Endothelial cell of umbilical vein (primary cell): Measurements from ENCODE around the gene DCLK1. TPM values are rescaled to one million over a fixed set of nuclear protein-coding genes. Genes with fewer than 3 reads are reported as not detected.

Source experiments
- BruUV-seq: library from RNA; stranded (reverse); fragments of 400-500 nt; replicated peaks from 2 replicates; lab custom pipeline; 2021; lab: Mats Ljungman, UMichigan
- CTCF ChIA-PET: fragments of 300-600, 350-600 bp; sonication (Branson Sonifier 250); formaldehyde crosslinking; loops from one replicate; lab custom pipeline; 2021; ENCODE audit warnings: antibody characterized with exemption, inconsistent platforms; lab: Charles Lee
- POLR2A ChIA-PET: fragments of 300-600, 350-600 bp; sonication (Branson Sonifier 250); formaldehyde crosslinking; loops from one replicate; lab custom pipeline; 2021; ENCODE audit warnings: antibody characterized with exemption, inconsistent platforms; lab: Charles Lee
- DNase-seq: peaks from one replicate; pipeline ENCODE4 v3.0.0-alpha.2; 2011; ENCODE audit warnings: low read depth, low spot score
- FAIRE-seq: peaks from 2 replicates; lab custom pipeline; 2011; peaks lifted over from hg19 to GRCh38; lab: Jason Lieb, UNC
- H2AFZ ChIP-seq: 2 replicates; pipeline ENCODE4 v1.6.0; 2012; ENCODE audit warnings: low read depth, low read length, control low read depth, inconsistent platforms
- H3K27ac ChIP-seq: 2 replicates; pipeline ENCODE4 v1.5.1; 2011; ENCODE audit warnings: low read depth, mild to moderate bottlenecking, control low read depth, low read length, moderate library complexity; ENCODE audit not compliant: insufficient read depth
- H3K27me3 ChIP-seq, 2 experiments: 2 replicates each; pipeline versions ENCODE4 v1.6.0 to v1.6.1; 2011; ENCODE audit warnings: low read length in 2 of 2, mixed read lengths in 1 of 2; ENCODE audit not compliant: control insufficient read depth in 2 of 2, insufficient read depth in 2 of 2
- H3K36me3 ChIP-seq, 2 experiments: 2 replicates in 1 of 2; 3 replicates in 1 of 2; pipeline ENCODE4 v1.5.1; 2011; ENCODE audit warnings: low read length in 2 of 2, mild to moderate bottlenecking in 1 of 2, moderate library complexity in 1 of 2; ENCODE audit not compliant: control insufficient read depth in 2 of 2, insufficient read depth in 2 of 2; ENCODE audit errors: extremely low read depth in 1 of 2
- H3K4me1 ChIP-seq: 3 replicates; pipeline ENCODE4 v1.5.1; 2011; ENCODE audit warnings: mild to moderate bottlenecking, low read length; ENCODE audit not compliant: control insufficient read depth, insufficient read depth; ENCODE audit errors: extremely low read depth
- H3K4me2 ChIP-seq: 2 replicates; pipeline ENCODE4 v1.6.1; 2011; ENCODE audit warnings: low read length, control low read depth, mixed read lengths; ENCODE audit not compliant: insufficient read depth
- H3K4me3 ChIP-seq, 3 experiments: fragments of 200-600 bp in 1 of 3; sonication (generic), shearing (Covaris generic) in 1 of 3; replicated peaks in 1 of 3; 2 replicates each; pipeline ENCODE4 v1.5.1; 2011 to 2016; ENCODE audit warnings: control low read depth in 3 of 3, low read length in 3 of 3, mild to moderate bottlenecking in 2 of 3, inconsistent platforms in 1 of 3, low read depth in 1 of 3, moderate library complexity in 1 of 3; ENCODE audit not compliant: insufficient read depth in 1 of 3
- H3K79me2 ChIP-seq: 2 replicates; pipeline ENCODE4 v1.6.0; 2012; ENCODE audit warnings: low read length, inconsistent platforms; ENCODE audit not compliant: control insufficient read depth, insufficient read depth
- H3K9ac ChIP-seq: replicated peaks from 2 replicates; pipeline ENCODE3; 2011; ENCODE audit warnings: low read length, control low read depth; ENCODE audit not compliant: insufficient read depth; ENCODE audit errors: extremely low read depth
- H3K9me1 ChIP-seq: replicated peaks from 3 replicates; pipeline ENCODE4 v1.6.0; 2011; ENCODE audit warnings: mild to moderate bottlenecking, low read length; ENCODE audit not compliant: control insufficient read depth, insufficient read depth; ENCODE audit errors: extremely low read depth
- H3K9me3 ChIP-seq: replicated peaks from 2 replicates; pipeline ENCODE4 v1.5.1; 2012; ENCODE audit warnings: low read length, inconsistent platforms; ENCODE audit not compliant: control insufficient read depth, insufficient read depth
- H4K20me1 ChIP-seq: replicated peaks from 2 replicates; pipeline ENCODE3; 2011; ENCODE audit warnings: mild to moderate bottlenecking, low read length; ENCODE audit not compliant: control insufficient read depth, insufficient read depth; ENCODE audit errors: extremely low read depth
- CTCF ChIP-seq, 2 donors: IDR thresholded peaks; 1 replicate in 1 of 2; 2 replicates in 1 of 2; pipeline ENCODE4 v1.5.1; 2011; ENCODE audit warnings: low read length in 2 of 2, mild to moderate bottlenecking in 2 of 2, moderate library complexity in 2 of 2, control low read depth in 1 of 2, inconsistent platforms in 1 of 2, low read depth in 1 of 2; ENCODE audit not compliant: insufficient read depth in 1 of 2; ENCODE audit errors: extremely low read depth in 1 of 2
- EZH2 ChIP-seq: IDR thresholded peaks from 2 replicates; pipeline ENCODE4 v1.6.1; 2012; ENCODE audit warnings: borderline replicate concordance, low read depth, mild to moderate bottlenecking, moderate library complexity, low read length, inconsistent platforms; ENCODE audit not compliant: severe bottlenecking
- FOS ChIP-seq: IDR thresholded peaks from 2 replicates; pipeline ENCODE4 v1.6.1; 2011; ENCODE audit warnings: mild to moderate bottlenecking, low read length, moderate library complexity, borderline replicate concordance; ENCODE audit not compliant: insufficient read depth
- GATA2 ChIP-seq: IDR thresholded peaks from 2 replicates; pipeline ENCODE4 v1.7.0; 2011; ENCODE audit warnings: low read depth, mild to moderate bottlenecking, moderate library complexity, mixed read lengths, low read length; ENCODE audit not compliant: insufficient read length, insufficient read depth
- JUN ChIP-seq: IDR thresholded peaks from 2 replicates; pipeline ENCODE4 v1.6.1; 2011; ENCODE audit warnings: borderline replicate concordance, low read depth; ENCODE audit not compliant: insufficient read length, insufficient read depth
- MYC ChIP-seq: IDR thresholded peaks from one replicate; pipeline ENCODE4 v1.6.1; 2011; ENCODE audit warnings: mild to moderate bottlenecking, low read depth, low read length
- POLR2A ChIP-seq: IDR thresholded peaks from 2 replicates; pipeline ENCODE4 v1.6.1; 2012; ENCODE audit warnings: low read depth, mild to moderate bottlenecking, control low read depth, low read length
- POLR2AphosphoS5 ChIP-seq: IDR thresholded peaks from 2 replicates; pipeline ENCODE4 v1.6.1; 2012; ENCODE audit warnings: low read depth, mild to moderate bottlenecking, control low read depth, low read length, moderate library complexity; ENCODE audit not compliant: insufficient read depth
- dilution Hi-C: fragments of 300-500 bp; cut with MboI; formaldehyde crosslinking; loops from one replicate; pipeline ENCODE4 v1.15.0; 2019; ENCODE audit warnings: low sequenced_read_pairs; ENCODE audit not compliant: extremely low pct_ligation_motif_present
- intact Hi-C: fragments of 100-400 bp; cut with micrococcal nuclease; formaldehyde crosslinking; loops from one replicate; pipeline ENCODE4 v1.10.0; 2022
- polyA plus RNA-seq, 4 experiments: library from polyadenylated mRNA; depleted of rRNA in 3 of 4; stranded (reverse) in 3 of 4; unstranded in 1 of 4; fragments of >200 nt; gene quantifications; 2 replicates each; pipeline versions ENCODE4 v1.2.1 to v1.2.3, GENCODE V29; 2011 to 2012; ENCODE audit warnings: missing spikeins in 1 of 4
- total RNA-seq: library from RNA; stranded (reverse); gene quantifications from 2 replicates; pipeline ENCODE4 v1.2.3, GENCODE V29; 2021

The DCLK1 gene
- total and polyA plus RNA-seq, 2 donors (not counting 3 experiments of a cell fraction or from before 2014, with no cell fraction given), result 0.28 to 3.9 TPM

GRCh38 chr13:35826626-35827254 is 304.4 kb downstream of the DCLK1 start:
- Histone ChIP-seq H3K79me2 (no peaks in the 10 kb centered on the region), H3K36me3 (no peaks in the 10 kb centered on the region), H3K9me3 (no peaks in the 10 kb centered on the region), H4K20me1 (no peaks in the 10 kb centered on the region), H3K27ac (no peak overlapping the region), H3K4me1 (no peaks in the 10 kb centered on the region), H3K4me3 (no peak overlapping the region), H3K9ac (no peak overlapping the region), H3K9me1 (no peaks in the 10 kb centered on the region), H3K27me3 (no peaks in the 10 kb centered on the region), H3K4me2 (no peak overlapping the region), H2AFZ (no peak overlapping the region)
- dilution Hi-C loops, result no loop called here
- intact Hi-C loops, result no loop called here
- FAIRE-seq, result no peak
- CTCF ChIA-PET, result interaction anchor here (1.4 kb wide), 1 partner anchor 9 kb away, joined by 5 read pairs; no protein-coding TSS in a partner anchor
- DNase-seq, result no peak
- POLR2A ChIA-PET, result no interaction called here
- no TSS peak for BruUV-seq
- TF ChIP-seq MYC, result no peak
- TF ChIP-seq GATA2, result no peak
- TF ChIP-seq JUN, result no peak
- no peak for TF ChIP-seq EZH2
- no peak for TF ChIP-seq POLR2A
- no peak for TF ChIP-seq FOS
- TF ChIP-seq POLR2AphosphoS5, result no peak
- TF ChIP-seq CTCF (IDR thresholded peaks at IDR 0.05; ENCODE audit: extremely low read depth in 1 of 2, insufficient read depth in 1 of 2, low read depth in 1 of 2, low read length in 2 of 2), result no peak
